Stimulated activated CD4-positive, alpha-beta T cell treated with anti-CD3 and anti-CD28 coated beads, Interleukin-4, amount 100 ng/mL, for 48 hours (primary cell): Measurements from ENCODE around the gene FLT4.
"Not testable (repeated sequence)": the region's sequence is repeated elsewhere in the genome, so short reads cannot be mapped to it uniquely, and the experiment has no call there.

Experiments
- DNase-seq, 2 donors: peaks; one replicate each; pipeline ENCODE4 v3.0.0-alpha.2; 2020; ENCODE audit warnings: low read depth in 2 of 2

The FLT4 gene

GRCh38 chr5:180649297-180650039 lies at the start of gene FLT4:
FLT4 (minus strand) TSS chr5:180649600; CDS start chr5:180649545, 55 bp downstream.
- DNase-seq = no peak

GRCh38 chr5:180699042-180699441 lies 49.6 kb upstream of the FLT4 start:
- no peak for DNase-seq

- no peak for DNase-seq
Observed at GRCh38 chr5:180696116-180696515, 46.7 kb upstream of the FLT4 start.

GRCh38 chr5:180692429-180692828 lies 43.0 kb upstream of the FLT4 start:
- DNase-seq = no peak

GRCh38 chr5:180691046-180691445 lies 41.6 kb upstream of the FLT4 start:
- DNase-seq = no peak

GRCh38 chr5:180690562-180690961 lies 41.2 kb upstream of the FLT4 start:
- no peak for DNase-seq

GRCh38 chr5:180689775-180690174 lies 40.4 kb upstream of the FLT4 start:
- no peak for DNase-seq

- peak in 1 of 2 donors; percentile 18 for DNase-seq
Observed at GRCh38 chr5:180689071-180689694, 39.8 kb upstream of the FLT4 start.

GRCh38 chr5:180688330-180689070 lies 39.1 kb upstream of the FLT4 start:
- no peak for DNase-seq

GRCh38 chr5:180686799-180687198 lies 37.4 kb upstream of the FLT4 start:
- not testable (repeated sequence) for DNase-seq

GRCh38 chr5:180684623-180685161 lies 35.3 kb upstream of the FLT4 start:
- DNase-seq = no peak

GRCh38 chr5:180683220-180683922 lies 34.0 kb upstream of the FLT4 start:
- no peak for DNase-seq

GRCh38 chr5:180682560-180682959 lies 33.2 kb upstream of the FLT4 start:
- DNase-seq = no peak

GRCh38 chr5:180682008-180682407 lies 32.6 kb upstream of the FLT4 start:
- DNase-seq = not testable (repeated sequence)

GRCh38 chr5:180678319-180678718 lies 28.9 kb upstream of the FLT4 start:
- DNase-seq = not testable (repeated sequence)

GRCh38 chr5:180675036-180675635 lies 25.7 kb upstream of the FLT4 start:
- no peak for DNase-seq

GRCh38 chr5:180674090-180674475 lies 24.7 kb upstream of the FLT4 start:
- DNase-seq = not testable (repeated sequence)

GRCh38 chr5:180673371-180674089 lies 24.1 kb upstream of the FLT4 start:
- DNase-seq = no peak

GRCh38 chr5:180671958-180672524 lies 22.6 kb upstream of the FLT4 start:
- not testable (repeated sequence) for DNase-seq
